ENCODE measurements around the gene TRIM43B.
"Not testable (repeated sequence)": the region's sequence is repeated elsewhere in the genome, so short reads cannot be mapped to it uniquely, and the experiment has no call there.

TRIM43B gene

GRCh38 chr2:95433373-95433772 is 51.2 kb downstream of the TRIM43B start:
- DNase-seq: not testable (repeated sequence)

DNA sequence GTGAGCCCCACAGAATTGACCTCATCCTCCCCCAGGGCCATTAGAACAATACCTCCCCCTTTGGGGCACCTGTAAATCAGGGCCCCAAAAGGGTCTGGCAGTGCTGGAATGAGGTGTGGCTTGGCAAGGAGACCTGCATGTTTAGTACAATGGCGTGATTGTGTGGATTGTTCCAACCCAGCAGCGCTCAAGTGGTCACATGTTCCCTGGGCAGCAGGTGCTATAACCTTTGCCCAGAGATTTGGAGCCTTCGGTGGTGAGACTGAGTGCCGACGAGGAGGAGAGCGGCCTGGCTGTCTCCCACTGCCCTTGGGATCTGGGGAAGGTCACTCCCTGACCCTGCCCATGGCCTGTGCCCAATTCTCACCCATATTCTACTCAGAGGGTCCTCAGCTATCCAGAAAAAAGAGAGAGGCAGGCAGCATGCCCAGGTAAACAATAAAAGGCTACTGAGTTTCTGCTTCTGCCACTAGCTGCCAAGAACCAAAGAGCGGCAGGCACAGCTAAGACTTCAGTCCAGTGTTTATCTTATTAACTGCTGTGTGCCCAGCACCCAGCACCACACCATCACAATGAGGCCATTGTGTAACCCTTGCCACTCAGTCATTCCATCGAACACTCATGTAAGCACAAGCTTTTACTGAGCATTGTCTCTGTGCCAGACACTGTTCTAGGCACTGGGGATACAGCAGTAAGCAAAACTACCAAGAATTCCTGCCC is 54.6 kb downstream of the TRIM43B start:
- not testable (repeated sequence) for DNase-seq

DNA sequence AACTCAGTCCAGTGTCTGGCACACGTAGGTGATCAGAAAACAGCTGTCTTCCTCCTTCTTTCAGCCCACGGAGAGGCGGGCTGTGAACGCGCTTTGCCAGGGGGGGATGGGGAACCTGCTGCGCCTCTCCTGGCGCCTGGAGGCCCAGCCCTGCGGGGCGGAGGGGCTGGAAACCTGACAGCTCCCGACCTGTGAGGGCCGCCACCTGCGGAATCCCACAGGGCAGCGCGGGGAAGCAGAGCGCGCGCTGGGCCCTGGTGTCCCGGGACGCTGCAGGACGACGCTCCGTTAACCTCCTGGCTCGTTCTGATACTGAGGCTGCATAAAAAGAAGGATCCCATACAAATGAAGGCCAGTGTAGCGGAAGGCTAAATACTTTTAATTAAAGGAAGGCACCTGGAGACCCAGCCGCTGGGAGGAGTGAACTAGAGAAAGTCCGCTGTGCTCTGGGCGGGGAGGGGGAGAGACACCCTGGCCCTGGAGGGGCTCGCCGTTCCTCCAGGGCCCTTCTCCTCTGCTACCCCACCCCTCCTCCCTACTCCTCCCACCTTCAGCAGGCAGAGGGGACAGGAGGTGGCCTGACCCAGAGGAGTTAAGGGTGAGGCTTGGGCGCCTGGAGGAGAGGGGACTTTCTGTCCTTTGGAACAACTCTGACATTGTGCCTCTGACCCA is 57.2 kb downstream of the TRIM43B start:
- not testable (repeated sequence) for DNase-seq

Measured in KG1 (cell line).